8988T (cell line): ENCODE measurements around the gene UPF2.
"Not testable (repeated sequence)": the region's sequence is repeated elsewhere in the genome, so short reads cannot be mapped to it uniquely, and the experiment has no call there.

Source experiments
- DNase-seq: peaks from one replicate; pipeline ENCODE4 v3.0.0; 2011

The UPF2 gene

DNA sequence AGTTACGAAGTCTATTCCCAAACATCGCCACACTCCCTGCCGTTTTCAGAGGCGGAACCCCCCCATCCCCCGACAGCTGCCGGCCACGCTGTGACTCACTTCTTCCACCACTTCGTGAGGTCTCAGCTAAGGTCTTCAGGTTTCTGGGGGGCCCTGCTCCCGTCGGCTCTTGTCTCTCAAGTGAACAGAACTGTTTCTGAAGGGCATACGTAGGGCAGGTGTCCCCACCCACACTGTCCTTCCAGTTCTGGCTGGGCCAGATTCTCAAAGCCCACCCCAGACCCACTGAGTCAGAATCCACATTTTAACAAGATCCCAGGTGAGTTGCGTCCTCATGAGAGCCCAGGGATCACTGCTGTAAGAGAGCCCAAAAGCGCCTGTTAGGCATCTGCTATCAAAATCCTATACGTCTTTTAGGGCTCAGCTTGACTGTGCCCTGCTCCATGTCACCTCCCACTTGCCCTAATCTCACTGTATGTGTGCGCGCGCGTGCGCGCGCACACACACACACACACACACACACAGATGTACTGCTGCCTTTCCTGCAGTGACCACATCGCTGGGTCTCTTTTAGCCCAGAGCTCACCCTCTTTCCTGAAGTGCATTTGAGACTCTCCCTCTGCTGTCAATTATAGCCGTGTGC is 140.7 kb downstream of the UPF2 start:
- DNase-seq, result no peak

DNA sequence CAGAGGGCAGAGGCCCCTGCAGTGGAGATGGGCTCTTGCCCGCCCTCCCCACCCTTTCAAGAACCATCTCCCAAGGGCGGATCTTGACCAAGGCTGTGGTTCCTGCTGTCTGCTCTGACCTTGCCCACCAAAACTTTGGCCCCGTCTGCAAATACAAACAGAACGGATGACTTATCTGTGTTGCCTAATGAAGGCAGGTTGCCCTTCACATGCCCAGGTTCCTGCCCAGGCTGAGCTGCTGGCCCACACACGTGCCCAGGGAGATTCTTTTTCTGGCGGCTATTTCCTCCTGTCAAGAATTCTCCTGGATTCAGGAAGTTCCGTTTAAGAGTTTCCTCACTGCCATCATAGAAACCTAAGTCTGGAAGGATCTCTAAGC is 141.2 kb downstream of the UPF2 start:
- no peak for DNase-seq

DNA sequence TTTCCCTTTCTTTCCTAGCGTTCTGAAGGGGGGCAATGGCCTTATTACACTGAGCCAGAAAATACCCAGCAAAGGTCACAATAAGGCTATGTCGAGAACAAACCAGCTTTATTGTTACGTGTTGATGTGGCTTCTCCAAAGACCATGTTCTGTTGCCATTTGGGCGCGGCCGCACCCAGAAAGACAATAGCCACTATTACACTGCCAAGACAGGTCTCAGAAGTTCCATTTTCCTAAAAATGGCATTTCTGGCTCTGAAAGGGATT is 141.6 kb downstream of the UPF2 start:
- no peak for DNase-seq

DNA sequence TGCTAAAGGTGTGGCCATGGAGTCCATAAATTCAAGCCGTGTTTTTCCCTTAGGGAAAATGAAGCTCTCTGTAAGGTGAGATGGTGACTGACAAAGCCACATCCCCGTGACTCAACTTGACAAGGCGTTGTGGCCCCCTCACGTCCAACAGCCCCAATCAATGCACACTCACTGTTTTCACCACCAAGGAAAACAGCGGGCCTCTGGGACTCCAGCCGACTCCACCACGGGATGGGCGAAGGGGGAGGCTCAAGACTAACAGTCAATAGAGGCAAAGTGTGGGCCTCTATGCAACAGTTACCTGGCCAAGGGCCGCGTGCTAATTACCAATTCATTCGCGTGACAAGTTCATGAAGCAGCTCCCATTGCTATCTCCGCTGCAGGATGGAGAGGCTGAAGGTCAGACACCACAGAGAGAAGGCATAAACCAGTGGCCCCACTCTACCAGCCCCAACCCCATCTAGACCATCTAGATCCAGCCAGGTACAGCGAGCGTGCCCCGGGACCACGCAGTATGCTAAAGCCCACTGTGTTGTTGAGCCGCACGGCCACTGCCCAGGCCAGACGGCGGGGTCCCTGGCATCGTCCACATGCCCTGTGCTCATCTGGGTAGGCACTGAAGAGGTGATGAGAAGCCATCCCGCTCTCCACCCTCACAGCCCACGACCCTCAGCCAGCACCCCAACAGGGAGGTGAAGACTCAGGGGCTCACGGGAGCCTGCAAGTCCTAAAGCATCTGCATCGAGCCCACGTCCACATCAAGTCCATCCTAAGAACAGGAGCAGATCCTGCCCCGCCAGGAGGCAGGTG is 143.3 kb downstream of the UPF2 start:
- no peak for DNase-seq

DNA sequence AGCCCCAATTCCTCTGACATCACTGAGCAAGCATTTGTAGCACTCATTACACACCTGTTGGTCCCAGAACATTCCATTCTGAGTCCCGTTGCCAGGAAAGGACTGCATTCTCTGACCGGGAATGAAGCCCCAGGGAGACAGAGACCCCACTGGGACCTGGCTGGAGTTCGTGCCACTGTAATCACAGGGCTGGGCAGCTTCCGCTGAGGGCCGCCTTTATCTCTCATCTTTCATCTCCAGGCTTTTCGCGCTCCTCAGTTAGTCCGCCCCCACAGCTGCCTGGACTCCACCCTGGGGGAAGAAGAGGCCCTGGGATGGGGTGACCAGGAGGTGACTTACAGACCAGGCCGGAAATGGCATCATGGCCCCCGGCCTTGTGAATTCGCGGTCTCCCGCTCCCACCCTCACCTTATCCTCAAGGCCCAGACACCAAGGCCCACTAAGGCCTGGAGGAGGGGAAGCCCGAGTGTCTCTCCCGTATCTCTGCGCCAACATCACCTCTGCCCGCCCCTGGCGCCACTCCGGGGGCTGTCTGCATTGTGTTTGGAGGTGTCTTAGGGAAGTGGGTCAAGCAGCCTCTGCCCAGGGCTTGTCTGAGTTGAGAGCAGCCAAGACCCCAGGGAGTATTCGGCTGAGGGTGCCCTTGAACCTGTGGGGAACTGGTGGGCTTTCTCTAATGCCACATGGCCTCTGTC is 144.1 kb downstream of the UPF2 start:
- DNase-seq, result peak; percentile 89

DNA sequence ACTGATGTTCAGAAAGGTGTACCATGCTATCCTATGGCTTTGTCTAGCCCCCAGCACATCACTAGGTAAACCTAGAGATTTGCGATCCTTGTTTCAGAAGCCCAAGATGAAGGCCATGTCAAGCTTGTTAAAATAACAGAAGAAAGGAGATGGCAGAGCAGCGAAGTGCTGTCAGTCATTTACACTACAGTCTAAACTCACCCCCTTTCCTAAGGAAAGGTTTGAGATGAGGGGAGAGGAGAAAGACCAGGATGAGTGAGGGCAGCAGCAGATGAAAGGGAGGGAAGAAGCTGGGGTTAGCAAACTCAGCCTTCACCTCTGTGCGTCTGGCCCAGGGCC is 144.6 kb downstream of the UPF2 start:
- DNase-seq, result no peak

DNA sequence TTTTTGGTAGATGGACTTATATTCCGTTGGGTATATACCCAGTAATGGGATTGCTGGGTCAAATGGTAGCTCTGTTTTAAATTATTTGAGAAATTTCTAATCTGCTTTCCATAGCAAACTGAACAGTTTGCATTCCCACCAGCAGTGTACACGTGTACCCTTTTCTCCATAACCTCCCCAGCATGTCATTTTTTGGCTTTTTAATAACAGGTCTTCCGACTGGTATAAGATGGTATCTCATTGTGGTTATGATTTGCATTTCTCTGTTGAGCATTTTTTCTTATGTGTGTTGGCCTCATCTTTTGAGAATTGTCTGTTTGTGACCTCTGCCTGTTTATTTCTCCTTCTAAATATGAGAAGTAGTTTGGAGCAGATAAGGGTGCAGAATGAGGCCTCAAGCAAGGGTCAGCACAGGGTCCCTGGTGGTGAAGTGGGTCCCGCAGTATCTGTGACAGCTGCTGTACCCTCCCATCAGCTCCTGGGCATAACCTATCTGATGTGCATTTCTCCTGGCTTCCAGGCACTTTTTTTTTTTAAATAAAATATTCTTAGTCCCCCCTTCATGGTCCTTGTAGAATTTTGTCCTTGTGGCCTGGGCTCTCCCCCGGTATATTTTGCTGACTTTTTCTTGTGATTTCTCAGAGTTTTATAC is 145.9 kb downstream of the UPF2 start:
- no peak for DNase-seq

DNA sequence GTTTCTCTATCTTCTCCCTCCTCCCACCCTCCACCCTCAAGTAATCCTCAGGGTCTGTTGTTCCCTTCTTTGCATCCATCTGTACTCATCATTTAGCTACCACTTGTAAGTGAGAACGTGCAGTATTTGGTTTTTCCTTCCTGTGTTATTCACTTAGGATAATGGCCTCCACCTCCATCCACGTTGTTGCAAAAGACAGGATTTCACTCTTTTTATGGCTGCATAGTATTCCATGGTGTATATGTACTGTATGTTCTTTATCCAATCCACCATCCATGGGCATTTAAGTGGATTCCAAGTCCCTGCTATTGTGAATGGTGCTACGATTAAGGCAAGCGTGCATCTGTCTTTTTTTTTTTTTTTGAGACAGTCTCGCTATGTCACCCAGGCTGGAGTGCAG is 147.0 kb downstream of the UPF2 start:
- no peak for DNase-seq

DNA sequence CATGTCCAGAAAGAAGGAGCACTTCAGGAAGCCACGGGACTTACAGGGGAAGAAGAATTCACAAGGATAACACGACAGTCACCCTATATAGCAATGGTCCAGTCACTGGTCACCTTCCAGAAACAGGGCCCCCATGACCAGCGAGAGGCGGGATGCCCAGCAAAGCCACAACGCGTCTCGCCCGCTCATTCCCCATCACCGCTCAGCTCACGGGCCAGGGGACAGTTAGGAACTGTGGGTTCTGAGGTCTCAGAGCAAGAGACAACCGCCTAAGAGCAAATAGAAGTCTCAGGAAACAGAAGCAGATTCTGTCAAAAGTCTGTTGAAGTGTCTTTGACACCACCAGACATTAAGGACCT is 147.5 kb downstream of the UPF2 start:
- no peak for DNase-seq

DNA sequence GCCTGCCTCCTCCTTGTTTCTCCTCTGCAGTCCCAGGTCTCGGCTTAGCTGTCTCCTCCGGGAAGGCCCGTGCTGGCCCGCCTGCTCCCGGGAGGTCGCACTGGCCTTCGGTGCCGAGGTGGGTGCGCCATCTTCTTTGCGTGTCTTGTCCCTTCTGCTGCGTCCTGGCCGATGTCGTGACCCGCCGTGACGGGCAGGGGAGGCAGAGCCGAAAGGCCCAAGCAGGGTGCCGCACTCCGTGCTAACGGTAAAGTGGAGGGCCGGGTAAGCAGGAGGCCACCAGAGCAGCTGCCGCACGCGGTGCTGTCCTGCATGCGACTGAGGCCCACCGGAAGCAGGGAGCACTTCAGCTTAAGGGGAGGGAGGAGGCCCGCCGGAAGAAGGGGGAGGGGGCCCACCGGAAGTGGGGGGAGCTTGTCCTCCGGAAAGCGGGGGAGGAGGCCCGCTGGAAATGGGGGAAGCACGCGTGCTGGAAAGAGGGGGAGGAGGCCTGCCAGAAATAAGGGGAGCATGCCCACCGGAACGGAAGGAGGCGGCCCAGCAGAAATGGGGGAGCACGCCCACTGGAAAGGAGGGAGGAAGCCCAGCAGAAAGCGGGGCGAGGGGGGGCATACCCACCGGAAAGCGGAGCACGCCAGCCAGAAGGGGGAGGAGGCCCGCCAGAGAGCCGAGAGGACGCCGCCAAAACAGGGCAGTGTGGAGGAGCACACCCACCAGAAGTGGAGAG is 148.1 kb downstream of the UPF2 start:
- no peak for DNase-seq

DNA sequence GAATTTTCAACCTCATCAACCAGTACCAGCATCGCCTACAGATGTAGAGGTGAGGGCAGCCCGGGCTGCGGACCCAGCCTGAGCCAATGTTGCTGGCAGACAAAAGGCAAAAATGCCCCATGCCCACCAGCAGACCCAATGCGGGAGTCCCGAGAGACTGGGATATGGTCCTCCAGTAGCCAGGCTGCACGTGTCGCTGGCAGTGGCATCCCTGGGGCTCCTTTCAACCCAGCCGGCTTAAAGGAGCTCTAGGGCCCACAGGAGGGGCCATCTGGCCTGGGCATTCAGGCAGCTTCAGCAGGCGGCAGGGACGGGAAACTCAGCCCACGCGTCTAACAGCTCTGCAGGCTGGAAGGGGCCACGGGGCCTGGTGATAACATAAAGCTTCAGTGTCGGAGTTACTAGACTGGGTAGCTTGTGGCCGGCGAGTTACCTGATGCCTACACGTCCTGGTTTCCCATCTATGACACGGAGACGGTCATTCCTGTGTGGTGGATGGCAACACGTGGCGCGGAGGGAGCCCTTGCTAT is 148.8 kb downstream of the UPF2 start:
- no peak for DNase-seq

DNA sequence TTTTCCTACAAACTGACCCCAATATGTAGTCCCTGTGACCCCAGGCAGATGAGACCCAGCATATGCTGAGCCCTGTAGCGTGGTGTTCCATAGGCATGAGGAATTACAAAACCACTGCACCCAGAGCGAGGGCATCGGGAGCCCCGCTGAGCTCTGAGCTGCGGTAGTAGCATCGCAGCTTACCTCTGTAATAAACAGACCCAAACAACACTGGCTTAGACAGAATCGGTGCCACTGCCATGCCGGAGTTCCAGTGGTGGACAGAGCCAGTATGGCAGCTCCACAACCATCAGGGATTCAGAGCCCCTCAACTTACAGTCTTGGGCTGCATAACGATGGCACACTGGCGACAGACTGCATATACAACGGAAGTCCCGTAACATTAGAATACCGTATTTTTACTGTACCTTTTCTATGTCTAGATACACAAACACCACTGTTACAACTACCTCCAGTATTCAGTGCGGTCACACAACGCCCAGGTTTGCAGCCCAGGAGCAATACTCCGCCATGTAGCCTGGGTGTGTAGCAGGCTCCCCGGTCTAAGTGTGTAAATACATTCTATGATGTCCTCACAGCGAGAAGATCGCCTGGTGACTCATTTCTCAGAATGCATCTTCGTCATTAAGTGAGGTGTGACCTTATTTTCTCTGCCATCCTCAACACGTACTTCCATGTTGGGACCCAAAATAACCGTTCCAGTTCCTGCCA is 150.7 kb downstream of the UPF2 start:
- DNase-seq, result no peak

DNA sequence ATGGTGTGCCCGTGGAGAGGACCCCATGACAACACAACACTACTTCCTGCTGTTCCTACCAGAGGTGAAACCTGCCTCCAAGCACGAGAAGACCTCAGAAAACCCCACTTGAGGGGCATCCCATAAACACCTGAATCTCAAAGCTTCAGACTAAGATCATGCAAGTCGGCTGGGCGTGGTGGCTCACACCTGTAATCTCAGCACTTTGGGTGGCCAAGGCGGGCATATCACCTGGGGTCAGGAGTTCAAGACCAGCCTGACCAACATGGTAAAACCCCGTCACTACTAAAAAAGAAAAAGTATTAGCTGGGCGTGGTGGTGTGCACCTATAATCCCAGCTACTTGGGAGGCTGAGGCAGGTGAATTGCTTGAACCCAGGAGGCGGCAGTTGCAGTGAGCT is 153.3 kb downstream of the UPF2 start:
- not testable (repeated sequence) for DNase-seq

DNA sequence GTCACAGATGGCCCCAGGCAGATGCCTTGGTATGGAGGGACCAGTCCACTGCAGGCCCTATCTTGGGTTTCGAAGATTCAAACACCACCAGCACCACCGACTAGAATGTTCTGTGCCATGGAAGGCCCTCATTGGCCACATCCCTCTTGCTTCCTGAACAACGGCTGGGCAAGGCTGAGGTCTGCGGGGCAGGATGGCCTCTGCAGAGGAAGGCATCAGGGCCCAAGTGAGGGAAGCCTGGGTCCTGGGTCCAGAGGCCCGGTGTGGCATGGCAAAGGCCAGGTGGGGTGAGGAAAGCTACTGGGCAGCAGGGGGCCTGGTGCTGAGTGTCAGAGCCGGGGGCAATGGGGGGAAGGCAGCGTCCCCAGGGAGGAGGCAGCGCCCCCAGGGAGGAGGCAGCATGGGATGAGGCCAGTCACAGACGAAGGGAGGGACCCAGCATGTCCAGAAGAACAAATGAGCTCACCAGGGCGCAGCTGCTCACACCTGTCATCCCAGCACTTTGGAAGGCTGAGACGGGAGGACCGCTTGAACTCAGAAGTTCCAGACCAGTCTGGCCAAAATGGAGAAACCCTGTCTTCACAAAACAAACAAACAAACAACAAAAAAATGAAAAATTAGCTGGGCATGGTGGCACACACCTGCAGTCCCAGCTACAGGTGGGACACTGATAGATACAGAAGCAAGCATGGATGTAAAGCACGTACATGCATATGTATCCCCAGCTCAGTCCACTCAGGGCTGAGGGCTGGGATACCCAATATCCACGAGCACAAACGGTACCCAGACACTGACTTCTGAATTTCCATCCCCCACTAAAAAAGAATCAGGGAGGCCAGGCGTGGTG is 155.0 kb downstream of the UPF2 start:
- no peak for DNase-seq

DNA sequence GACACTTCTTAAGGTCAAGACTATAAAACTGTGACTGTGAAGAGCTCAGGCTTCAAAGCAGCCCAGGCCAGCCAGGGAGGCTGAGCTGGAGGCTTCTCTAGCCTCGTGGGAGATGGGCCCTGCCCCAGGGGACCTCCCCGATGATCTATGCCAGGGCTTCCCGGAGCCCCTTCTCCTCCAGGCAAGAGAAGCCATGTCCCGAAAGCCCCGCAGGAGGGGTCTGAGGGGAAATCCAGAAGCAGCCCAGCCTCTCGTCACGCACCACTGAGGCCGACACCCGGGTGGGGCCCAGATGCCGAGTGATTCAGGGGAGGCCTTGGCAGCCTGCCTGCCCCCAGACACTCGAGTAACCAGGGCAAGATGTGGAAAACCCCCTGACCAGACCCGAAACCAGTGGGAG is 155.8 kb downstream of the UPF2 start:
- no peak for DNase-seq

DNA sequence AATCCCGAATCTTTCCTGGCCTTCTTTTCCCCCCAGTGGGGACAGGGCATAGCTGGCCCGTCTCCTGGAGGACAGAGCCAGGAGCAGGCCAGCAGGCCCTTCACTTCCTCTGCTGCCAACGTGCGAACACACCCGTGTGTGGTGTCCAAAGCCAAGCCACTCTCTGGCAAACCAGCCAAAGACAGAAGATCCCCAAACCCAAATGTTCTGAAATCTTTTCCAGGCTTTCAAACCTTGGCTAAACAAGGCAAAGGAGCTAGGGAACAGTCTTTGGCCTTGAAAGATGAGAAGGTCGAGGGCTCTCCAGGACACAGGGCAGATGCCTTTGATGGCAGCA is 156.5 kb downstream of the UPF2 start:
- no peak for DNase-seq

DNA sequence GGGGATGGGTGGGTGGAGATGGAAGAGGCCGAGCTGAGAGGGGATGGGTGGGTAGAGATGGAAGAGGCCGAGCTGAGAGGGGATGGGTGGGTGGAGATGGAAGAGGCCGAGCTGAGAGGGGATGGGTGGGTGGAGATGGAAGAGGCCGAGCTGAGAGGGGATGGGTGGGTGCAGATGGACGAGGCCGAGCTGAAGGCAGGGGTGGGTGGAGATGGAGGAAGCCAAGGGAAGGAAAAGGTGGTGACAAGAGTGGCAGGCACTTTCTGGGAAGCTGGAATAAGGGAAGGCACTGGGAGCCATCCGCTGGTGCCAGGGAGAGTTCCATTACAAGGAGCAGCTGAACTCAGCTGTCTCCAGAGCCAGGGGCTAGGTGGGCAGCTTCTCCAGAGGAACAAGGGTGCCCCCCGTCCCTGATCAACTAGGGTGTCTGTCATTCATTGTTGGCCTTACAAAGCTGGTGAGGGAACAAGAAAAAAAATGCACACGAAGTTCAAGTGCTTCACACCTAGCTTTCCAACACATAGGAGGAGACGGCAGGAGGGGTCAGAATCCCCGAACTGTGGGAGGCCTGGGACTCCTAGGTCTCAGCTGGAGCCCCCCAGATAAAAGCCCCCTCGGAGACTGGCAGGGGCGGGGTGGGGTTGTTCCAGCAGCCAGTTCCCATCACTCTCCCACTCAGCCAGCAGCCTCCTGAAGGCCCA is 157.0 kb downstream of the UPF2 start:
- DNase-seq, result no peak

DNA sequence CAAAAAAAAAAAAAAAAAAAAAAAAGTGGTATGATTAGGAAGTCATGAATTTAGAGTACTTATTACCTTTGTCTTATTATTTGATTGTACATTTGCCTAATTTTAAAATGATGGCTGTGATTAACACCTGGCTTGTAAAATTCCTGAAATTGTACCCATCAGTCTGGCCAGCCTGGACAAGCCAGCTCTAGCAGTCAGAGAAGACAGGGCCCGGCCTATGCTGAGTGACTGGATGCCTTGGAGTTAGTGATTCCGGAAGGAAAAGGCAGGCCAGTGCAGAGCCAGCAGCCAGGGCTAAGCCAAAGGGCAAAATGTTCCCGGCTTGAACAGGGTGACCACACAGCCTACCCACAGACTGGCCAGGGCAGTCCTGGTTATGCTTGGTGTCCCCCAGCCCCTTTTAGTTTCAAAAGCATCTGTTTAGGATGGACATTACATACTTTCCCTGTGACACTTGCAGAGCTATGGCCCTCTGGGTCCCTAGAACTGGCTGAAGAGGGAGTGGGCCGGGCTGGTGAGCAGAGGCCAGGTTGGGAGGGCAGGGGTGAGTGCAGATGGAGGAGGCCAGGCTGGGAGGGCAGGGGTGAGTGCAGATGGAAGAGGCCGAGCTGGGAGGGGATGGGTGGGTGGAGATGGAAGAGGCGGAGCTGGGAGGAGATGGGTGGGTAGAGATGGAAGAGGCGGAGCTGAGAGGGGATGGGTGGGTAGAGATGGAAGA is 157.7 kb downstream of the UPF2 start:
- no peak for DNase-seq

DNA sequence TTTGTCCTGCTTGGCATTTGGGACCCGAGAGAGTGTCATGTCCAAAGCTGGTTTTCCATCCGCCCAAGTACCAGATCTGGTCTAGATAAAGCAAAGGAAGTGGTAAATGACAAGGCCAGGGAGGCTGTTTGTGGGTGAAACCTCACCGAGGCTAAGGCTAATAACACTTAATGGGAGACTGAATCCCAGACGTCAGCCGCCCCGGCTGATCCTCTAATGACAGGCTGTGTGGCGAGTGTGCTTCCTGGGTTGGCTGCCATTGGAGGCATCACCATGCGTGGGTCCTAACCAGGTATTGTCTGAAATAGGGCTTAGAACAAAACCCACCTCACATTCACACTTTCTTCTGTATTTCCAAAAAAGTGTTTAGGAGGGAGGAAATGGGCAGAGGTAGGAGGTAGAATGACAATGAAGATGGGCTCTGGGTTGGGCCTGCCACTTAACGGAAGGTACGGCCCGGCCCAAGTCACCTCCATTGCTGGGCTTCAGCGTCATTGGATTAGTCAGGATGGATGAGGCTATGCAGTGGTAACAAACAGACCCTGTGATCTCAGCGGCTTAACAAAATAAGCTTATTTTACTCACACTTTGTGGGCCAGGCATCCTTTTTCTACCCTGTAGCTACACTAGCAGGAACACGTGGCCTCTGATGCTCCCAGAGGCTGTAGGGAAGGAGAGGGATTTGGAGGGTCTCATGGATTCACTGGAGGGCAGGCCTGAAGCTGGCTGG is 159.8 kb downstream of the UPF2 start:
- no peak for DNase-seq
